Stimulated activated CD4-positive, alpha-beta T cell treated with anti-CD3 and anti-CD28 coated beads, Interleukin-1b, Interleukin-23, amount 100 ng/mL, for 24 hours (primary cell): ENCODE data around the gene AASS.

ENCODE experiments used
- DNase-seq, 4 experiments: peaks; one replicate each; pipeline ENCODE4 v3.0.0-alpha.2; 2020; ENCODE audit warnings: low read depth in 4 of 4, low spot score in 1 of 4

The AASS gene

GRCh38 chr7:122123746-122124145, 20.3 kb downstream of the AASS start:
- no peak for DNase-seq

GRCh38 chr7:122118757-122119156, 25.3 kb downstream of the AASS start:
- no peak for DNase-seq

GRCh38 chr7:122103064-122103463, 41.0 kb downstream of the AASS start:
- no peak for DNase-seq

GRCh38 chr7:122100021-122100420, 44.0 kb downstream of the AASS start:
- DNase-seq = no peak

GRCh38 chr7:122095642-122096041, 48.4 kb downstream of the AASS start:
- DNase-seq = no peak

GRCh38 chr7:122094549-122094948, 49.5 kb downstream of the AASS start:
- no peak for DNase-seq

- peak in 3 of 4 experiments; percentile 10 to 26 (median 20) for DNase-seq
Measured at GRCh38 chr7:122092964-122093797, 50.9 kb downstream of the AASS start.

- no peak for DNase-seq
Measured at GRCh38 chr7:122082670-122083069, 61.4 kb downstream of the AASS start.

GRCh38 chr7:122082160-122082559, 61.9 kb downstream of the AASS start:
- no peak for DNase-seq

- no peak for DNase-seq
Measured at GRCh38 chr7:122073635-122074034, 70.4 kb downstream of the AASS start.

- DNase-seq = no peak
Measured at GRCh38 chr7:122072924-122073599, 71.0 kb downstream of the AASS start.

GRCh38 chr7:122072272-122072671, 71.8 kb downstream of the AASS start:
- no peak for DNase-seq

GRCh38 chr7:122070834-122071233, 73.2 kb downstream of the AASS start:
- DNase-seq = no peak

- DNase-seq = no peak
Measured at GRCh38 chr7:122070062-122070461, 74.0 kb downstream of the AASS start.

GRCh38 chr7:122068999-122069398, 75.0 kb downstream of the AASS start:
- no peak for DNase-seq

GRCh38 chr7:122068046-122068445, 76.0 kb downstream of the AASS start:
- no peak for DNase-seq

GRCh38 chr7:122067077-122067476, 77.0 kb downstream of the AASS start:
- DNase-seq = no peak

- no peak for DNase-seq
Measured at GRCh38 chr7:122064971-122065370, 79.1 kb downstream of the AASS start.

GRCh38 chr7:122063146-122063545, 80.9 kb downstream of the AASS start:
- DNase-seq = no peak

- no peak for DNase-seq
Measured at GRCh38 chr7:122059542-122059941, 84.5 kb downstream of the AASS start.

GRCh38 chr7:122056977-122057376, 87.1 kb downstream of the AASS start:
- DNase-seq = no peak

GRCh38 chr7:122055073-122055472, 89.0 kb downstream of the AASS start:
- DNase-seq = no peak

- DNase-seq = no peak
Measured at GRCh38 chr7:122054393-122054792, 89.7 kb downstream of the AASS start.
